ENCODE data around the gene HOXD12. TPM values are rescaled to one million over a fixed set of nuclear protein-coding genes. Genes with fewer than 3 reads are reported as not detected.

The HOXD12 gene
- polyA plus RNA-seq, 1 donor (not counting 4 experiments of a cell fraction or from before 2014, with no cell fraction given): not detected

- Histone ChIP-seq H3K27ac (ENCODE audit: control insufficient read depth, insufficient read depth, low read length) (no peak overlapping the region), H4K20me1 (ENCODE audit: control insufficient read depth, extremely low read depth, insufficient read depth, low read length) (no peaks in the 10 kb centered on the region), H3K36me3 (ENCODE audit: control insufficient read depth in 2 of 2, extremely low read depth in 1 of 2, insufficient read depth in 2 of 2, low read length in 2 of 2) (no peaks in the 10 kb centered on the region), H3K4me3 (ENCODE audit: control insufficient read depth in 2 of 3, extremely low read depth in 1 of 3, insufficient read depth in 2 of 3, low read depth in 1 of 3, low read length in 3 of 3) (no peak overlapping the region), H3K27me3 (ENCODE audit: control insufficient read depth, extremely low read depth, insufficient read depth, low read length) (peaks cover 74% of the 10 kb centered on the region), H3K4me1 (ENCODE audit: control insufficient read depth, extremely low read depth, insufficient read depth, low read length) (no peaks in the 10 kb centered on the region), H3K79me2 (ENCODE audit: control insufficient read depth, insufficient read depth, low read length) (no peaks in the 10 kb centered on the region), H3K9ac (ENCODE audit: control insufficient read depth, extremely low read depth, insufficient read depth, low read length) (no peak overlapping the region), H3K9me1 (ENCODE audit: control insufficient read depth, extremely low read depth, insufficient read depth, low read length) (no peaks in the 10 kb centered on the region), H3K4me2 (ENCODE audit: control insufficient read depth, extremely low read depth, insufficient read depth, low read depth, low read length) (no peak overlapping the region), H2AFZ (ENCODE audit: control insufficient read depth, low read length) (no peak overlapping the region), H3K9me3 (ENCODE audit: control insufficient read depth, low read depth, low read length) (peaks cover 8% of the 10 kb centered on the region)
- FAIRE-seq (no peak), DNase-seq (ENCODE audit: low read depth, low spot score) (no peak)
- dilution Hi-C loops (cut with MboI; ENCODE audit: extremely low pct_ligation_motif_present, low sequenced_read_pairs): no loop called here
- TF ChIP-seq CTCF (optimal IDR thresholded peaks at IDR 0.05 in 1 of 3, IDR thresholded peaks at IDR 0.05 in 1 of 3, conservative IDR thresholded peaks at IDR 0.05 in 1 of 3; ENCODE audit: extremely low read depth in 1 of 3, insufficient read depth in 2 of 3, low read length in 3 of 3) (no peak), EZH2 (IDR thresholded peaks at IDR 0.05; ENCODE audit: low read length) (no peak)
These were observed 42.7 kb downstream of the HOXD12 start for GRCh38 chr2:176142281-176142680.

GRCh38 chr2:176145085-176145969, 45.7 kb downstream of the HOXD12 start:
- H3K27me3 ChIP-seq (ENCODE audit: control insufficient read depth, extremely low read depth, insufficient read depth, low read length): peaks cover 79% of the 10 kb centered on the region

More at GRCh38 chr2:176145085-176145969, 45.7 kb downstream of the HOXD12 start:
- Histone ChIP-seq H4K20me1 (ENCODE audit: control insufficient read depth, extremely low read depth, insufficient read depth, low read length) (no peaks in the 10 kb centered on the region), H3K27ac (ENCODE audit: control insufficient read depth, insufficient read depth, low read length) (no peak overlapping the region), H3K9me3 (ENCODE audit: control insufficient read depth, low read depth, low read length) (no peaks in the 10 kb centered on the region), H3K36me3 (ENCODE audit: control insufficient read depth in 2 of 2, extremely low read depth in 1 of 2, insufficient read depth in 2 of 2, low read length in 2 of 2) (no peaks in the 10 kb centered on the region), H3K4me2 (ENCODE audit: control insufficient read depth, extremely low read depth, insufficient read depth, low read depth, low read length) (no peak overlapping the region), H3K9me1 (ENCODE audit: control insufficient read depth, extremely low read depth, insufficient read depth, low read length) (no peaks in the 10 kb centered on the region), H3K79me2 (ENCODE audit: control insufficient read depth, insufficient read depth, low read length) (no peaks in the 10 kb centered on the region), H3K9ac (ENCODE audit: control insufficient read depth, extremely low read depth, insufficient read depth, low read length) (no peak overlapping the region), H3K4me1 (ENCODE audit: control insufficient read depth, extremely low read depth, insufficient read depth, low read length) (no peaks in the 10 kb centered on the region), H3K4me3 (ENCODE audit: control insufficient read depth in 2 of 3, extremely low read depth in 1 of 3, insufficient read depth in 2 of 3, low read depth in 1 of 3, low read length in 3 of 3) (no peak overlapping the region), H2AFZ (ENCODE audit: control insufficient read depth, low read length) (no peak overlapping the region)
- TF ChIP-seq CTCF (optimal IDR thresholded peaks at IDR 0.05 in 1 of 3, IDR thresholded peaks at IDR 0.05 in 1 of 3, conservative IDR thresholded peaks at IDR 0.05 in 1 of 3; ENCODE audit: extremely low read depth in 1 of 3, insufficient read depth in 2 of 3, low read length in 3 of 3): no peak
- FAIRE-seq (no peak), DNase-seq (ENCODE audit: low read depth, low spot score) (no peak)
- dilution Hi-C loops (cut with MboI; ENCODE audit: extremely low pct_ligation_motif_present, low sequenced_read_pairs): no loop called here

All from keratinocyte (primary cell).